Brain microvascular endothelial cell (primary cell): ENCODE measurements around the gene GATB.

Experiments used
- DNase-seq: peaks from one replicate; pipeline ENCODE4 v3.0.0-alpha.2; 2020
- H3K27ac ChIP-seq: fragments of 250-450 bp; sonication (Bioruptor Pico); 2 replicates; pipeline ENCODE4 v1.5.1; 2020; ENCODE audit warnings: mild to moderate bottlenecking, moderate library complexity
- H3K27me3 ChIP-seq: fragments of 250-450 bp; sonication (Bioruptor Pico); replicated peaks from 2 replicates; pipeline ENCODE4 v1.5.1; 2020; ENCODE audit warnings: mild to moderate bottlenecking
- H3K36me3 ChIP-seq: fragments of 250-450 bp; sonication (Bioruptor Pico); replicated peaks from 2 replicates; pipeline ENCODE4 v1.5.1; 2020; ENCODE audit warnings: mild to moderate bottlenecking
- H3K4me3 ChIP-seq: 2 replicates; pipeline ENCODE4 v1.5.1; 2011; ENCODE audit warnings: low read depth, mild to moderate bottlenecking, control low read depth, low read length, moderate library complexity
- CTCF ChIP-seq: IDR thresholded peaks from 2 replicates; pipeline ENCODE4 v1.5.1; 2011; ENCODE audit warnings: low read depth, mild to moderate bottlenecking, moderate library complexity, low read length, control low read depth, inconsistent platforms; ENCODE audit errors: missing control alignments
- in situ Hi-C: cut with HindIII; loops from 2 replicates; pipeline ENCODE4 v1.10.0; 2017; ENCODE audit warnings: low sequenced_read_pairs, low pct_ligation_motif_present

GATB gene

GRCh38 chr4:151629097-151629783, 131.6 kb downstream of the GATB start:
- no peak overlapping the region for H3K4me3 ChIP-seq
- no peak overlapping the region for H3K27ac ChIP-seq
- no peaks in the 10 kb centered on the region for H3K36me3 ChIP-seq
- TF ChIP-seq CTCF = no peak
- DNase-seq = no peak
- in situ Hi-C loops = no loop called here
- H3K27me3 ChIP-seq = no peaks in the 10 kb centered on the region

GRCh38 chr4:151628001-151628608, 132.7 kb downstream of the GATB start:
- H3K36me3 ChIP-seq = no peaks in the 10 kb centered on the region
- H3K27ac ChIP-seq = no peak overlapping the region
- in situ Hi-C loops = no loop called here
- no peak overlapping the region for H3K4me3 ChIP-seq
- no peak for DNase-seq
- no peaks in the 10 kb centered on the region for H3K27me3 ChIP-seq
- no peak for TF ChIP-seq CTCF

GRCh38 chr4:151627491-151627890, 133.3 kb downstream of the GATB start:
- no peak for TF ChIP-seq CTCF
- no peak for DNase-seq
- no peaks in the 10 kb centered on the region for H3K27me3 ChIP-seq
- in situ Hi-C loops = no loop called here
- no peak overlapping the region for H3K4me3 ChIP-seq
- no peak overlapping the region for H3K27ac ChIP-seq
- no peaks in the 10 kb centered on the region for H3K36me3 ChIP-seq

GRCh38 chr4:151626751-151627150, 134.1 kb downstream of the GATB start:
- H3K36me3 ChIP-seq = no peaks in the 10 kb centered on the region
- no peak overlapping the region for H3K27ac ChIP-seq
- no peaks in the 10 kb centered on the region for H3K27me3 ChIP-seq
- in situ Hi-C loops = no loop called here
- no peak for TF ChIP-seq CTCF
- H3K4me3 ChIP-seq = no peak overlapping the region
- no peak for DNase-seq

GRCh38 chr4:151626228-151626627, 134.6 kb downstream of the GATB start:
- Histone ChIP-seq H3K4me3 (no peak overlapping the region), H3K36me3 (no peaks in the 10 kb centered on the region), H3K27me3 (no peaks in the 10 kb centered on the region), H3K27ac (no peak overlapping the region)
- DNase-seq = no peak
- no peak for TF ChIP-seq CTCF
- in situ Hi-C loops = no loop called here
